Measurements from ENCODE around the gene IGSF3.

GRCh38 chr1:116682641-116683221, 15.2 kb upstream of the IGSF3 start:
- no peak for TF ChIP-seq PAX8 (CRISPR knock-in tag; IDR thresholded peaks at IDR 0.05; ENCODE audit: borderline replicate concordance)
- TF ChIP-seq ATF1 (CRISPR knock-in tag; IDR thresholded peaks at IDR 0.05), result no peak
- no peak for TF ChIP-seq ZNF224 (CRISPR knock-in tag; IDR thresholded peaks at IDR 0.05)
- TF ChIP-seq, protein P1, sequence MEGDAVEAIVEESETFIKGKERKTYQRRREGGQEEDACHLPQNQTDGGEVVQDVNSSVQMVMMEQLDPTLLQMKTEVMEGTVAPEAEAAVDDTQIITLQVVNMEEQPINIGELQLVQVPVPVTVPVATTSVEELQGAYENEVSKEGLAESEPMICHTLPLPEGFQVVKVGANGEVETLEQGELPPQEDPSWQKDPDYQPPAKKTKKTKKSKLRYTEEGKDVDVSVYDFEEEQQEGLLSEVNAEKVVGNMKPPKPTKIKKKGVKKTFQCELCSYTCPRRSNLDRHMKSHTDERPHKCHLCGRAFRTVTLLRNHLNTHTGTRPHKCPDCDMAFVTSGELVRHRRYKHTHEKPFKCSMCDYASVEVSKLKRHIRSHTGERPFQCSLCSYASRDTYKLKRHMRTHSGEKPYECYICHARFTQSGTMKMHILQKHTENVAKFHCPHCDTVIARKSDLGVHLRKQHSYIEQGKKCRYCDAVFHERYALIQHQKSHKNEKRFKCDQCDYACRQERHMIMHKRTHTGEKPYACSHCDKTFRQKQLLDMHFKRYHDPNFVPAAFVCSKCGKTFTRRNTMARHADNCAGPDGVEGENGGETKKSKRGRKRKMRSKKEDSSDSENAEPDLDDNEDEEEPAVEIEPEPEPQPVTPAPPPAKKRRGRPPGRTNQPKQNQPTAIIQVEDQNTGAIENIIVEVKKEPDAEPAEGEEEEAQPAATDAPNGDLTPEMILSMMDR (CRISPR knock-in tag; IDR thresholded peaks at IDR 0.05), result no peak
- TF ChIP-seq PRMT3 (CRISPR knock-in tag; IDR thresholded peaks at IDR 0.05; ENCODE audit: borderline replicate concordance, low read depth), result no peak
- no peak for TF ChIP-seq SMAD3 (CRISPR knock-in tag; IDR thresholded peaks at IDR 0.05)
- no peak for TF ChIP-seq SOX6 (IDR thresholded peaks at IDR 0.05)
- no peak for TF ChIP-seq SOX6 (CRISPR knock-in tag; IDR thresholded peaks at IDR 0.05)
- no peak for TF ChIP-seq TEAD2 (CRISPR knock-in tag; IDR thresholded peaks at IDR 0.05)
- no peak for TF ChIP-seq NFIB (CRISPR knock-in tag; IDR thresholded peaks at IDR 0.05; ENCODE audit: borderline replicate concordance)
- TF ChIP-seq ZNF275 (CRISPR knock-in tag; IDR thresholded peaks at IDR 0.05; ENCODE audit: borderline replicate concordance), result no peak
